Activated CD8-positive, alpha-beta T cell treated with anti-CD3 and anti-CD28 coated beads for 36 hours (primary cell): Measurements from ENCODE around the gene CARS2. TPM values are rescaled to one million over a fixed set of nuclear protein-coding genes. Genes with fewer than 3 reads are reported as not detected.
"Not testable (repeated sequence)": the region's sequence is repeated elsewhere in the genome, so short reads cannot be mapped to it uniquely, and the experiment has no call there.

ENCODE experiments used
- ATAC-seq: fragments of 200-7000 bp; cut with Tn5 transposase; one replicate; pipeline ENCODE4 v1.10.0; 2021; ENCODE audit warnings: mild to moderate bottlenecking, moderate library complexity
- CTCF ChIA-PET: fragments of 350-600 bp; sonication (Branson Sonifier 250); formaldehyde crosslinking; loops from one replicate; lab custom pipeline; 2021; ENCODE audit warnings: antibody characterized with exemption; lab: Charles Lee
- POLR2A ChIA-PET: fragments of 350-600 bp; sonication (Branson Sonifier 250); formaldehyde crosslinking; loops from one replicate; lab custom pipeline; 2021; ENCODE audit warnings: antibody characterized with exemption; lab: Charles Lee
- DNase-seq: peaks from one replicate; pipeline ENCODE4 v3.0.0-alpha.2; 2020
- H3K27ac Mint-ChIP-seq: one replicate; pipeline ENCODE4 v1.8.0; 2021; ENCODE audit warnings: mild to moderate bottlenecking, mixed read lengths
- H3K27me3 Mint-ChIP-seq: one replicate; pipeline ENCODE4 v1.8.0; 2021; ENCODE audit warnings: mixed read lengths
- H3K36me3 Mint-ChIP-seq: one replicate; pipeline ENCODE4 v1.8.0; 2021; ENCODE audit warnings: low read depth, mixed read lengths
- H3K4me1 Mint-ChIP-seq: one replicate; pipeline ENCODE4 v1.8.0; 2021; ENCODE audit warnings: low read depth, mixed read lengths
- H3K4me3 Mint-ChIP-seq: one replicate; pipeline ENCODE4 v1.8.0; 2021; ENCODE audit warnings: mild to moderate bottlenecking, moderate library complexity, mixed read lengths
- H3K9me3 Mint-ChIP-seq: one replicate; pipeline ENCODE4 v1.8.0; 2021; ENCODE audit warnings: mixed read lengths
- intact Hi-C: fragments of 100-400 bp; cut with micrococcal nuclease; formaldehyde crosslinking; loops from one replicate; pipeline ENCODE4 v1.10.0; 2022
- total RNA-seq, 2 experiments: library from RNA; stranded (reverse); gene quantifications; one replicate each; pipeline ENCODE4 v1.2.3, GENCODE V29; 2021
- TF ChIP-seq, protein P1 (sequence below): fragments of 200-600 bp; IDR thresholded peaks from one replicate; pipeline ENCODE4 v1.8.0; 2022; ENCODE audit warnings: antibody characterized with exemption, mild to moderate bottlenecking

CARS2 gene
- total RNA-seq, 2 experiments from 2014 or later = 60.7 to 63.0 TPM

GRCh38 chr13:110698689-110699088, 7.2 kb downstream of the CARS2 start:
- H3K36me3 Mint-ChIP-seq = peaks cover 51% of the 10 kb centered on the region
- intact Hi-C loops = no loop called here
- no peak for ATAC-seq

DNA sequence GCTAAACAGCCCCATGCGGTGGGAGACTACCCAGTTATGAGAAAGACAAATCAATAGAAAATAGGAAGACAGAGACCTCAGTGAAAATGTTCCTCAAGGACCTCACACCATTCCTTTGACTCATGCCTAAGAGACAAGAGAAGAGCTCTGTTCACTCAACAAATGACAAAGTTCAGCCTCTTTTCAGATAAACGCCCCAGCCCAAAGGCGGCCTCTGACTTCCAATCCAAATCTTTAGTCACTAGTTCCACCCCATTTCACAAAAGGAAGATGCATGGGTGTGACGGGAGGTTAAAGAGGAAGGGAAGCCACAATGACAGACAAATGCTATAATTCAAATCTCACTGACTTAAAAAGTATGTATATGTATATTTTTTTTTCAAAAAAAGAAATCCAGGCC, 8.1 kb downstream of the CARS2 start:
- DNase-seq = no peak
- Mint-ChIP-seq H3K27me3 (no peaks in the 10 kb centered on the region), H3K9me3 (no peaks in the 10 kb centered on the region), H3K4me1 (peaks cover 37% of the 10 kb centered on the region), H3K27ac (peak overlapping the region; percentile 59), H3K4me3 (no peak overlapping the region), H3K36me3 (peaks cover 50% of the 10 kb centered on the region)
- intact Hi-C loops = no loop called here
- TF ChIP-seq, protein P1, sequence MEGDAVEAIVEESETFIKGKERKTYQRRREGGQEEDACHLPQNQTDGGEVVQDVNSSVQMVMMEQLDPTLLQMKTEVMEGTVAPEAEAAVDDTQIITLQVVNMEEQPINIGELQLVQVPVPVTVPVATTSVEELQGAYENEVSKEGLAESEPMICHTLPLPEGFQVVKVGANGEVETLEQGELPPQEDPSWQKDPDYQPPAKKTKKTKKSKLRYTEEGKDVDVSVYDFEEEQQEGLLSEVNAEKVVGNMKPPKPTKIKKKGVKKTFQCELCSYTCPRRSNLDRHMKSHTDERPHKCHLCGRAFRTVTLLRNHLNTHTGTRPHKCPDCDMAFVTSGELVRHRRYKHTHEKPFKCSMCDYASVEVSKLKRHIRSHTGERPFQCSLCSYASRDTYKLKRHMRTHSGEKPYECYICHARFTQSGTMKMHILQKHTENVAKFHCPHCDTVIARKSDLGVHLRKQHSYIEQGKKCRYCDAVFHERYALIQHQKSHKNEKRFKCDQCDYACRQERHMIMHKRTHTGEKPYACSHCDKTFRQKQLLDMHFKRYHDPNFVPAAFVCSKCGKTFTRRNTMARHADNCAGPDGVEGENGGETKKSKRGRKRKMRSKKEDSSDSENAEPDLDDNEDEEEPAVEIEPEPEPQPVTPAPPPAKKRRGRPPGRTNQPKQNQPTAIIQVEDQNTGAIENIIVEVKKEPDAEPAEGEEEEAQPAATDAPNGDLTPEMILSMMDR = no peak
- ChIA-PET POLR2A (no interaction called here), CTCF (no interaction called here)
- ATAC-seq = no peak

More at GRCh38 chr13:110698689-110699088, 7.2 kb downstream of the CARS2 start:
- POLR2A ChIA-PET = interaction anchor here (1.0 kb wide), 1 partner anchor 59 kb away, joined by 3 read pairs; no protein-coding TSS in a partner anchor
- no peak overlapping the region for H3K27ac Mint-ChIP-seq
- no peaks in the 10 kb centered on the region for H3K27me3 Mint-ChIP-seq
- CTCF ChIA-PET = no interaction called here
- no peak for DNase-seq
- TF ChIP-seq, protein P1 = no peak
- no peak overlapping the region for H3K4me3 Mint-ChIP-seq
- peaks cover 44% of the 10 kb centered on the region for H3K4me1 Mint-ChIP-seq
- no peaks in the 10 kb centered on the region for H3K9me3 Mint-ChIP-seq

DNA sequence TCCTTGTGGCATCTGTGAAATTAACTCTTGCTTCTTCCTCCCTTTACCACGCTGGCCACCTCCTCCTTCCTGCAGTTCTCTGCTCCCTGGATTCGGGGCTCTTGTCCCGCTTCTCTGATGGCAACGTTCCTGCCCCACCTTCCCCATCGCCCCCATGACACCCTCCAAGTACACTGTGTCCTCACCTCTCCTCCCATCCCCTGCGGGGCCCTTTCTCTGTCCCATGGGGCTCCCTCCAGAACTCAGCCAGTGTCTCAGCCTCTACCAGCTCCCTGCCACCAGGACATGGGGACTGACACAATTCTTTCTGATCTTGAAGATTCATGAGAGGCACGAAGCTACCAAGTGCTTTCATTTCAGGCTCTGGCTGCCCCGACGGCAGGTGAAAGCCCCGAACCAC, 9.1 kb downstream of the CARS2 start:
- POLR2A ChIA-PET = interaction anchor here (0.6 kb wide), 1 partner anchor 9 kb away, joined by 3 read pairs; no protein-coding TSS in a partner anchor
- TF ChIP-seq, protein P1 = no peak
- ATAC-seq = no peak
- no peak overlapping the region for H3K4me3 Mint-ChIP-seq
- H3K36me3 Mint-ChIP-seq = peaks cover 43% of the 10 kb centered on the region
- no peak for DNase-seq
- CTCF ChIA-PET = no interaction called here
- no peaks in the 10 kb centered on the region for H3K27me3 Mint-ChIP-seq
- no peak overlapping the region for H3K27ac Mint-ChIP-seq
- intact Hi-C loops = no loop called here
- H3K9me3 Mint-ChIP-seq = no peaks in the 10 kb centered on the region
- peaks cover 30% of the 10 kb centered on the region for H3K4me1 Mint-ChIP-seq

DNA sequence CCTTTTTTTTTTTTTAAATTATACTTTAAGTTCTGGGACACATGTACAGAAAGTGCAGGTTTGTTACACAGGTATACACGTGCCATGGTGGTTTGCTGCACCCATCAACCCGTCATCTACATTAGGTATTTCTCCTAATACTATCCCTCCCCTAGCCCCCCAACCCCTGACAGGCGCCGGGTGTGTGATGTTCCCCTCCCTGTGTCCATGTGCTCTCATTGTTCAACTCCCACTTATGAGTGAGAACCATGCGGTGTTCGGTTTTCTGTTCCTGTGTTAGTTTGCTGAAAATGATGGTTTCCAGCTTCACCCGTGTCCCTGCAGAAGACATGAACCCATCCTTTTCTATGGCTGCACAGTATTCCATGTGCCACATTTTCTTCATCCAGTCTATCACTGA, 10.1 kb downstream of the CARS2 start:
- DNase-seq, H3K4me3 Mint-ChIP-seq, ATAC-seq, H3K27ac Mint-ChIP-seq, CTCF ChIA-PET, POLR2A ChIA-PET, H3K27me3 Mint-ChIP-seq, intact Hi-C loops, H3K9me3 Mint-ChIP-seq: not testable (repeated sequence)
- peaks cover 39% of the 10 kb centered on the region for H3K36me3 Mint-ChIP-seq
- peaks cover 29% of the 10 kb centered on the region for H3K4me1 Mint-ChIP-seq

DNA sequence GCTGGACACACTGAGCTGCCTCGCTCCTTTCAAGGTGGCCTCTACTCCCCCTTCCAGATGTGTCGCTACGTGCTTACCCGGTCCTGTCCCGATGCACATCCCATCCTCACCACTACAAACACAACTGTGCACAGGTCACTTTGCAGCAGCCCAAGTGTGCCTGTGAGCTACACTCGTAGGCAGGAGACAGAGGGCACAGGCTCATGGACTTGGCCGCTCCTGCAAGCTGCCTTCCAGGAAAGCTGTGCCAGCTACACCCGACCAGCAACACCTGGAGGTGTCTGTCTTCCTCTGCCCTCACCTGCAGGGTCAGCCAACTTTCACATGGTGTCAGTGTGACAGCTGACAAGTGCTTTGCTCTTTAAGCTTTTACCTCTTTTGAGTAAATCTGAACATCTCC, 15.4 kb downstream of the CARS2 start:
- Mint-ChIP-seq H3K4me1 (peaks cover 2% of the 10 kb centered on the region), H3K36me3 (peaks cover 11% of the 10 kb centered on the region), H3K27ac (no peak overlapping the region), H3K9me3 (no peaks in the 10 kb centered on the region), H3K4me3 (no peak overlapping the region), H3K27me3 (no peaks in the 10 kb centered on the region)
- intact Hi-C loops = no loop called here
- TF ChIP-seq, protein P1 = no peak
- ChIA-PET POLR2A (interaction anchor here (0.8 to 1.5 kb wide), 3 partner anchors 12 to 45 kb away, joined by 3 read pairs; no protein-coding TSS in a partner anchor), CTCF (interaction anchor here (1.0 kb wide), 1 partner anchor 97 kb away, joined by 3 read pairs; no protein-coding TSS in a partner anchor)
- no peak for DNase-seq
- no peak for ATAC-seq
